GM21423 (cell line): ENCODE data around the gene TKFC.

Source experiments
- ATAC-seq: cut with Tn5 transposase; IDR thresholded peaks from one replicate; pipeline ENCODE4 v1.9.1; 2021; ENCODE audit warnings: mild to moderate bottlenecking, moderate library complexity; ENCODE audit not compliant: unreplicated experiment

Gene TKFC

DNA sequence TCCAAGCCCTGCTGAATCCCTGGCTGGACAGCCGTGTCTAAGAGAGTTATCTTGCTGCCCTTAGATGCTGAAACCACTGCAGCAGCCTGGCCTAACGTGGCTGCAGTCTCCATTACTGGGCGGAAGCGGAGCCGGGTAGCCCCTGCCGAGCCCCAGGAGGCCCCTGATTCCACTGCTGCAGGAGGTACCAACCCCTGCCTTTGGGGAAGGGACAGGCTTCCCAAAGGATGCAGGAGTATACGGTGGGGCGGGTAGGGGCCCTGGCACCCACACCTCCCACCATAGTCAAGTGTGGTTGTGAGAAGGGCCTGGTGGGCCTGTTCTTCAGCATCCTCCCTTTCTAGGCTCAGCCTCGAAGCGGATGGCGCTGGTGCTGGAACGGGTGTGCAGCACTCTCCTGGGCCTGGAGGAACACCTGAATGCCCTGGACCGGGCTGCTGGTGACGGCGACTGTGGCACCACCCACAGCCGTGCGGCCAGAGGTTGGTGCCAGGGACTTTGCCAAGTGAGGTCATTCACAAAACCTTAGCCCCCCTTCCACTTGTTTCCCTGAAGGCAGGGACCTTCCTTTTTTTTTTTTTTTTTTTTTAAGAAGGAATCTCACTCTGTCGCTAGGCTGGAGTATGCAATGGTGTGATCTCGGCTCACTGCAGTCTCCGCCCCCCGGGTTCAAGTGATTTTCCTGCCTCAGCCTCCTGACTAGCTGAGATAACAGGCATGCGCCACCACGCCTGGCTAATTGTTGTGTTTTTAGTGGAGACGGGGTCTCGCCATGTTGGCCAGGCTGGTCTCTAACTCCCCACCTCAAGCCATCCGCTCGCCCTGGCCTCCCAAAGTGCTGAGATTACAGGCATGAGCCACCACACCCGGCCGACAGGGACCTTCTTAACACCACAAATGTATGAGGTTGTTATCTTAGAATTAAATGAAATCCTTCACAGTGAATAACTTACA, 11.0 kb downstream of the TKFC start:
- ATAC-seq: no peak

DNA sequence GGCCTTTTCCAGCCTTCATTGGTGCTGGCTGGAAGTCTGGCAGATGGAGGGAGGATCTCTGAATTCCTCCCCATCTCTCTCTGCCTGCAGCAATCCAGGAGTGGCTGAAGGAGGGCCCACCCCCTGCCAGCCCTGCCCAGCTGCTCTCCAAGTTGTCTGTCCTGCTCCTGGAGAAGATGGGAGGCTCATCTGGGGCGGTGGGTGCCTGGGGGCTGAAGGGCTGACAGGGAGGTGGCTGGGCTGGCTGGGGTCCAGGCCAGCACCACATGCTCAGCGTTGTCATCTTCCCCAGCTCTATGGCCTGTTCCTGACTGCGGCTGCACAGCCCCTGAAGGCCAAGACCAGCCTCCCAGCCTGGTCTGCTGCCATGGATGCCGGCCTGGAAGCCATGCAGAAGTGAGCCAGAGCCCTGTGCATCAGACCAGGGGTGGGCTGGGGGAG, 12.2 kb downstream of the TKFC start:
- ATAC-seq: no peak

DNA sequence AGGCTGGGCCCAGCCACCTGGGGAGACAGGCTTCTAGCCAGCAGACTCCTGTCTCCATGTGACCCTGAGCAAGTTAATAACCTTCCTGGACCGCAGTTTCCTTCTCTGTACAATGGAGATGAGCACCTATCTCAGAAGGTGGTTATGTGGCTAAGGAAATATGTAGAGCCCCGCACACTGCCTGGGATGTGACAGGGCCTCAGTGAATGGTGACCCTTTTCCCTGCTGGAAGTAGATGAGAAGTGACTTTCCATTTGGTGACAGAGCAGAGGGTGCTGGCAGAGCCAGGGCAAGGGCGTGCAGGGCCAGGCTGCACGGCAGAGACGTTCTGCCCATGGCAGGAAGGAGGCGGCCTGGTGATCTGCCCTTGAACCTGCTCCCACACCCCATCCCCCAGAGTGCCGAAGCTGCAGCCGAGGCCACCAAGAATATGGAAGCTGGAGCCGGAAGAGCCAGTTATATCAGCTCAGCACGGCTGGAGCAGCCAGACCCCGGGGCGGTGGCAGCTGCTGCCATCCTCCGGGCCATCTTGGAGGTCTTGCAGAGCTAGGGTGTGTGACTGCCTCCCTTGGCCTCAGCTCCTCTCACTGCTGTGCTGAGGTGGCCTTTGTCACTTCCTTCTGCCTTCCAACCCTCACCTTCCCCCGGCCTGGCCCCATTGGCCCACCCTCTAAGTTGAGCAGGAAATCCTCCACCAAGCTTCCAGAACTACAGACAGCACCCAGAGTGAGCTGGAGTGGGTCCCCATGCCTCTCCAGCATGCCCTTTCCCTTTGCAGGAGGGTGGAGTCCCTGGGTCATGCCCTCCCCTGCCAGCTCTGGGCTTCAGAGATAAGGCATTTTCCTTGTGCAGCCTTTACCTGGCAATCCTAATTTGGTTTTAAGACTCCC, 13.2 kb downstream of the TKFC start:
- ATAC-seq: no peak

DNA sequence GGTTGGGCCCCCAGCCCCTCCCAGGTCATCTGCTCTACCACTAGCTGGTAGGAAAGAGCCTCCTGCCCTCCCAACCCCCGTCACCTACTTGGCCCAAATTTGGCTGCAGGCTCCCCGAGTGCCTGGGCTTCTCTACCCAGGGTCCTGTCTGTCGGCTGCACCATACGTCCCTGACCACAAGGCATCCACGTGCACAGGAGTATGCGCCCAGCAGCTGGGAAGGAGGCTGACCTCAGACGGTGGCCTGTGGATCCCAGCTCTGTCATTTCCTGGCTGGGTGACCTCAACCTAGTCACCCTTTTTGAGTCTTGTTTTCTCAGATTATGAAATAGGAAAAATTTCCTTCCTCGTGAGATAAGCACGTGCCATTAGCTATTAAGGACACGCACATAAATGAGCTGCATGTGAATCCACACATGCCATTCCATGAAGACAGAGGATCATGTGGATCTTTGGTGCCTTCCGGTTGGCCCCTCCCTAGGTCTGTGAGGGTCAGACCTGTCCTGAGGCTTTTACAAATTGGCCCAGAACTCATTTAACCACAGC, 15.0 kb downstream of the TKFC start:
- no peak for ATAC-seq

DNA sequence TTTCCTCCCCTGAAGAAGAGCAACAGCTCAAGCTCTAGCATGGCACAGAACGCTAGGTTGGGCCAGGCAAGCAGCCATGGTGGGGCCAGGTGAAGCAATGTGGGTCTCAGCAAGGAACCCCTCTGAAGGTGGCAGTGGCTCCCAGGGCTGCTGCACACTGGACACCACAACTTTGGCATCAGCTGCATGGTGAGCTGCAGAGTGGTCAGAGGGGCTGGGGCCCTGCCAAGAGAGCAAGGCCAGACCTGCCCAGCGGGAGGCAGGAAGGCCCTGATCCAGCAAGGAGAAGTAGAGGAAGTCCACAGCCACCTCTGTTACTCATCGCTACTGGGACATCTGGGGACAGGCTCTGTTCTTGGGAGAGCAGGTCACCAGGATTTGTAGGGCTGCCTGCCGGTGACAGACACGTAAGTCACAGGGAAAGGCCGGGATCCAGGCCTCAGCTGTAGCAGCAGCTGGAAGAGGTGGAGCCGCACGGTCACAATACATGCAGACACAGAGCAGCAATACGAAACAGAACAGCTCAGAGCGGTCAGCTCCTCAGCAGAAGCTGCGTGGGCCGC, 16.2 kb downstream of the TKFC start:
- ATAC-seq: no peak

DNA sequence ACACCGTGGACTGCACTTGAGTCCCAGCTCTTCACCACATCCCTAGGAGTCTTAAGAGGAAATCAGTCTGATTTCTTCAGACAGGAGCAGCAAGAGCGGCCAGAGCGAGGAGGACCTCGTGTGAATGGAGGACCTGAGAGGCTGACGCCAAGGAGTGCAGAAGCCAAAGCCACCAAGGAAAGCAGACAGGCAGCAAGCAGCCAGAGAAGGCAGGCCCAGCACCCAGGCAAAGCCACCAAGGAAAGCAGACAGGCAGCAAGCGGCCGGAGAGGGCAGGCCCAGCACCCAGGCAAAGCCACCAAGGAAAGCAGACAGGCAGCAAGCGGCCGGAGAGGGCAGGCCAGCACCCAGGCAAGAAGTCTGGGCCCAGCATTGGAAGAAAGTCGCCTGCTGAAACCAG, 16.9 kb downstream of the TKFC start:
- no peak for ATAC-seq

DNA sequence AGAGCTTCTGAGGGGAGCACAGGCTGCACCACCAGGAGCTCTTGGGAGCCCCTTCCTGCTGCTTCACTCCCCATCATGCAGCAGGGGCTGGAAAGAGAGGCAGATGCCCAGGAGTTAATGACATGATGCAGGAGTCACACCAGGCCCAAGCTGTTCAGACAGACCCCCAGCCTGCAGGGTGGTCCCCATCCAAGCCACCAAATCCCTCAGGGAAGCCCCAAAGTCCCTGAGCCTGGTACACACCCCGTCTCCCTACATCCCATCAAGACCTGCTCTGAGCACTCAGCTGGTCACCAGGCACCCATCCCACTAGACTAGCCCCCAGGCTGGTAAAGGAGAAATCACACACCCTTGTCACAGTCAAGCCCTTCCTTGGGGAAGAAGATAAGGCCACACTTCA, 17.3 kb downstream of the TKFC start:
- ATAC-seq: no peak

DNA sequence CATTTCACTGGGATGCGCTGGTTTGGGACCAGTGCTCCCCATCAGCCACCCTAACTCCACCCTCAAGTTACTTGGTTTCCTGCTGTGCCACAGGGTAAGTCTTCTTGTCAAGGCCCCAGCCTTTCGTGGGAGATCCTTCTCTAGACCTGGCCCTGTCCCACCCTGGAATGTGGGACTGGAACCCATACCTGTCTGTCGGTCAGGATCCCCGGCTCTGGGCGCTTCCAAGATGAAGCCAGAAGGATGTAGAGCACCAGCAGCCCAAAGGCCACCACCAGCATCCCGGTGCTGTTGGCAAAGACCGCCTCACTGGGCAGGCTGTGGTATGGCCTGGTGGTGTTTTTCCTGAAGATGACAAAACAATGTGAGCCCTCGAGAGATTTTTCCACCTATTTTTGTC, 17.8 kb downstream of the TKFC start:
- no peak for ATAC-seq

DNA sequence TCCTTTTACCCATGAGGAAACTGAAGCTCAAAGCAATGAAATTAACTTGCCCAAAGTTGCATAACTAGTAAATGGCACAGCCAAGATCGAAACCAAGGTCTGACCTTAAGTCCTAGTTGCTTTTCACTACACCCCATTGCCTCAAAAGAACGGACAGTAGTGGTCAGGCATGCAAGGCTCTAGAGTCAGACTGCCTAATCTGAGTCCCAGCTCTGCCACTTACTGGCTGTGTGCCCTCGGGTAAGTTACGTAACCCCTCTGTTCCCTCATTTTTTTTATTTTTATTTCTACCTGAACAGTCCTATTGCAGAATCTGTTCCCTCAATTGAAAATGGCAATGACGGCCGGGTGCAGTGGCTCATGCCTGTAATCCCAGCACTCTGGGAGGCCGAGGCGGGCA, 19.0 kb downstream of the TKFC start:
- ATAC-seq: no peak

DNA sequence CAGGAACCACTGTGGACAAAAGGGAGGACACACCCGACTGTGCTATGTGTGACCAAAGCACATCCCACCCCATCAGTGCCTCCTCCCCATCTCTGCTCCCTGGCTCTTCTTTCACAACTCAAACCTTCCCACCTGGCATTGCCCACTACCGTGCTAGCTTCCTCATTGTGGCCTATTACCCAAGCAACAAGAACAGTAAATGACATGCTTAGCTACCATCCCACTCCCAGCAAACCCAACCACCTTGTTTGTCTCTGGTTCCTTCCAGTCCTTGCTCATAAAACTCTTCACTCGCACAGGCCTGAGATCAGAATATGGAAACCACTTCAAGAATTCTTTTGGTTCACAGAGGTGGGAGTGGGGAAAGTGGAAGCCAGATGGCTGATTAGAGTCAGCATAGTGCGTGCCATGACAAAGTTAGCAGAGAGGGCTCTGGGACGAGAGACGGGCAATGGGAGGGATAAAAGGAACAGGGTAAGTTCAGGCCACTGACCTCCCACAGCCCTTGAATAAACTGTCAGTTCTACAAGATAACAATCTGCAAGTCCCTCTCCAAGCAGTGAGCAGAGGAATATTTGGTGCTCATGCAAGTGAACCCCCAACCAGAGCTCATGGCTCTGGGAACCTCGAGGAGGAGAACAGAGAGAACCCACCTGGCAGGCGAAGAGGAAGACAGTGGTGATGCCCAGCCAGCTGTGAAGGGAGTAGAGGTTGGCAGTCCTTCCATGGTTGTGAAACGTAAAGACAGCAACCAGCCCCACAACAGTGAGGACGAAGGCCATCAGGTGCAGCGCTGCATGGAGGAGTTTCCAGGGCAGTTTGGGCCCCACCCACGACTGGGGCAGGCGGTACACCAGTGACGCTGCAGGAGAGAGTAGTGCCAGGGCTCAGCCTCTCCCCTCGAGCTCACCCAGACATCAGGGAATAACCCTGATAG, 20.4 kb downstream of the TKFC start:
- no peak for ATAC-seq

DNA sequence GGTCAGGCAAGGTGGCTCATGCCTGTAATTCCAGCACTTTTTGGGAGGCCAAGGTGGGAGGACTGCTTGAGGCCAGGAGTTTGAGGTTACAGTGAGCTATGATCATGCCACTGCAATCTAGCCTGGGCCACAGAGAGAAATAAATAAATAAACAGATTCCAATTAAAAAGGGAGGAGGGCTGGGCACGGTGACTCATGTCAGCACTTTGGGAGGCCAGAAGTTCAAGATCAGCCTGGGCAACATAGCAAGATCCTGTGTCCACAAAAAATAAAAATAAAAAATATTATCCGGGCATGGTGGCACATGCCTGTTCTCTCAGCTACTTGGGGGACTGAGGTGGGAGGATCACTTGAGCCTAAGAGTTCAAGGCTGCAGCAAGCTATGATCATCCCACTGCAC, 21.2 kb downstream of the TKFC start:
- ATAC-seq: no peak

DNA sequence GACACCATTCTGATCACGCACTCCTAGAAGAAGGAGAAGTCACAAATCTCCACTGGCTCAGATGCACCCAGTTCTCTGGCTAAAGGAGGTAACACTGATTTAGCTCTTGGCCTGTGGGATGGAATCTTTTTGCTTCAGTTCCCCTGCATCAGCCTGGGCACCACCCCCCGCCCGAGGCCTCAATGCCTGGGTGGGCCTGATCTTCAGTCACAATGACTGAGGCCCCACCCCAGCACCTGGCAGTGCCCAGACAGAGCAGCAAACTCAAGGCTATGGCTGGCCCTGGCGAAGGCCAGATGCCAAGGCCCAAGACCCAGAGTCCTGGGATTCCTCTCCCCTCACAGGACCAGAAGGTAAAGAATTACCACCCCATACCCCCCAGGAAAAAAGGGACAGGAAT, 23.7 kb downstream of the TKFC start:
- no peak for ATAC-seq

DNA sequence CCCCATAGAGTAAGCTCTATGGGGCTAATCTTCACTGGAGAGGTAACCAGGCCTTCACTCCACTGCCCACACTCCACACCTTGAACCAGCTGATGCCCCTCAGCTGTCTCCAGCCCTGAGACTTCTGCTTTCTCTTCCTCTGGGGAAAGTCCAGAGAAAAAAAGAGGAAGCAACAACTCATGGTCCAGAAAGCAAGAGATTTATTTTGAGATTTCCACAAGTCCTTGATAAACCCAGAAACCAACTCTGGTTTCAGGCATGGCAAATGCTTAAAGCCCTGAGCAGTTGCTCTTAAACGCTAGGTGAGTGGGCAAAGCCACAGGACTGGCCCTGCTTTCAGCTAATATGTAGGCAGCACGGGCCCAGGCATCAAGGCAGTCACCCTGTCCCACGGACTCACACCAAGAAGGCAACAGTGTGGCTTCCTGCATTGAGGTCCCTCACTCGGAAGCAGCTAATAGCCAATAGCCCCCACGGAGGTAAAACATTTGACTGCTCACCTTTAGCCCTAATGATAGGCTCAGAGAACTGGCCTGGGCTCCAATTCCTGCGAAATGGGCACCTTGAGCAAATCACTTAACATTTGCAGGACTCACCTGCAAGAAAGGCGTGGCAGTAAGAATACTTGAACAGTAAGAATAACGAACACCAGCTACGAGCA, 24.3 kb downstream of the TKFC start:
- peak; percentile 58 for ATAC-seq

DNA sequence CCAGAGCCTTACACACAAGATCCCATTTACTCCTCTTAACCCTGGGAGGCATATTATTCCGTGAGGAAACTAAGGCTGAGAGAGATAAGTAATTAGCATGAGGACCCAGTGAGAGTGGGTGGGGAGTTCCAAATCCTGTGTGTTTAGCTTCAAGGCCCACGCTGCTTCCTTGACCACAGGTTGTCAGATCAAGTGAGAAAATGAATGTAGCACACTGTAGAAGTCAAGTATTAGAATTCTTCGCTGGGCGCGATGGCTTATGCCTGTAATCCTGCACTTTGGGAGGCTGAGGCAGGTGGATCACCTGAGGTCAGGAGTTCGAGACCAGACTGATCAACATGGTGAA, 24.8 kb downstream of the TKFC start:
- no peak for ATAC-seq

DNA sequence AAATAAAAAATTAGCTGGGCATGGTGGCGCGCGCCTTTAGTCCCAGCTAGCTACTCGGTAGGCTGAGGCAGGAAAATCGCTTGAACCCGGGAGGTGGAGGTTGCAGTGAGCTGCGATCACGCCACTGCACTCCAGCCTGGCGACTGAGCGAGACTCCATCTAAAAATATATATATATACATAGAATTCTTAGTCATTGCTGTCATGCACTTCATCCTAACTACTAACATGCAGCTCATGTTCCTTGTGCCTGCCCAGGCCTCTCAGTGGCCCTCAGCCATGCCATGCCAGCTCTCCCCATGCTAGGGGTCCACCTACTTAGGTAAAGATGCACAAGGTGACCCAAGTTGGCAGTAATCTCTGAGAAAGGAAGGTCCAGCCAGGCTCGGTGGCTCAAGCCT, 25.5 kb downstream of the TKFC start:
- ATAC-seq: no peak

DNA sequence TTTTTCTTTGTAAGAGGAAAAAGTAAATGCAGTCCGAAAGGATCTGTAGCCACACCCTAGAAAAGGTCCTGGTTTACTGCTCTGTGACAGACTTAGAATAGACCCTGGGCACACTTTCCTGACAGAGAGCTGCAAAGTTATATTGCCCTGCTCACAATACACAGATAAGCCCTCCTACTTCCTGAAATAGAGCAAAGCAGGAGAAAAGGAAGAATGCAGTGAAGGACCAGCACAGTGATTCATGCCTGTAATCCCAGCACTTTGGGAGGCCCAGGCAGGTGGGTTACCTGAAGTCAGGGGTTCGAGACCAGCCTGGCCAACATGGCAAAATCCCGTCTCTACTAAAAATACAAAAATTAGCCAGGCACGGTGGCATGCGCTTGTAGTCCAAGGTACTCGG, 26.5 kb downstream of the TKFC start:
- ATAC-seq: no peak

DNA sequence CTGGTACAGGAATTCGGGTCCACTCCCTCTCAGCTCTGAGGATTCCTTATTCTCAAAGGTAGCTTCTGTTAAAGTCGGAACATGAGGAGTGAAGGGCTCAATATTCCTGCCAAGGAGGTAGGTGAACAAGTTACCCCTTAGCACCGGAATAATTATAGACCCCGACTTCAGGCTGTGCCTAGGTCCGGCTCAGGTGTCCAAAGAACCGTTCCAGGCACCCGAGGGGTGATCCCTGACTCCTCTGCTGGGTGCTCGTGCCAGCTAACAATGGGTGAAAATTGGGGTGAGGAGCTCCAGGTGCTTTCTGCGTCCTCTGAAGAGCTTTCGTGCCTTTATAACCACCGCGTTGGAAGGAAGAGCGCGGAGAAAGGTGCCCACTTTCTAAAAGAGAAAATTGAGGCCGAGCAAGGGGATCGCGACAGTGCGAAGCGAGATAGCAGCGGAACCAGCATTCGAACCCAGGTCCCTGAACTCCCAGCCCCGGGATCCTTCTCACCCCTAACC, 28.3 kb downstream of the TKFC start:
- ATAC-seq: no peak

DNA sequence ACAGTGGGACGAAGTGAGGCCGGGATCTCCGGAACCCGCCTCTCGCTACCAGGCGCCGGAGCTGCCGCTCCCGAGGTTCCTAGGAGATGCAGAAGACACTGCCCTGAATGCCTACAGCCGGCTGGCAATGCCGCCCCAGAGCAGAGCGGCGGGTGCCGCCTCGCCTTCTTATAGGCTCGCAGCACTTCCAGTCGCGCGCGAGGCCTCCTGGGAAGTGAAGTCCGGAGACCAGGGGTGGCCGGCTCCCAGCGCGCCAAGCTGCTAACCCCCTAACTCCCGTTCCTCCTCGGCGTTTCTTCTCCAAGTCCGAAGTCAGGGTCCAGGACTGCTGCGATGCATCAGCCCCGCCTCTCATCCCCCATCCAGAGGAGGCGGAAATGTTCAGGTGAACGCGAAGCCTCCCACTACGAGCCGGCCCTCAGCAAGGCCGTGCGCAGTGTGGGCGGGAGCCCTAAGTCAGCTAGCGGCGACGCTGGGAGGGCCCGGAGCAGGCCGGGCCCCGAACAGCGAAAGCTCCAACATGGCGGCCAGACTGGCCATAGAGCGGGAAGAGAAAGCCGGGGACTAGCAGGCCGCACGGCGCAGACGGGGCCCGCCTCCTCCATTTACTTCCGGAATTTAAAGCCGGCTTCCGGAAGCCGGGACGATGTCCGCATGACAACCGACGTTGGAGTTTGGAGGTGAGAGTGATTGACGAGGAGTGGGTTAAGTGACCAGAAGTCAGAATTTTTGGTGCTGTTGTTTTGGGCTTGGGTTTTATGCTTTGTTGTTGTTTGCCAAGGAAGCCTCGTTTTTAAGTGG, 28.9 kb downstream of the TKFC start, which contains the start of the genes CYB561A3 and TMEM138:
Gene CYB561A3, minus strand, starts transcription at position 142 of the 801 bp plus-strand sequence. CDS start 5,169 bp downstream, outside the sequence.
Gene TMEM138, plus strand, starts transcription at position 634 of the 801 bp plus-strand sequence. CDS start 2,017 bp downstream, outside the sequence.
- ATAC-seq: peak; percentile 84
